Panc1 (cell line): Measurements from ENCODE around the gene SPECC1. TPM values are rescaled to one million over a fixed set of nuclear protein-coding genes. Genes with fewer than 3 reads are reported as not detected.

Experiments
- ATAC-seq: fragments of 200-7000 bp; cut with Tn5 transposase; 2 replicates; pipeline ENCODE4 v1.9.1; 2020; ENCODE audit warnings: mild to moderate bottlenecking, moderate library complexity
- BruUV-seq: library from RNA; stranded (reverse); fragments of 400-500 nt; replicated peaks from 2 replicates; lab custom pipeline; 2021; lab: Mats Ljungman, UMichigan
- CTCF ChIA-PET: fragments of 300-600 bp; sonication (Branson Sonifier 250); formaldehyde crosslinking; loops from one replicate; lab custom pipeline; 2022; ENCODE audit warnings: antibody characterized with exemption; lab: Charles Lee
- POLR2A ChIA-PET: fragments of 300-600 bp; sonication (Branson Sonifier 250); formaldehyde crosslinking; loops from one replicate; lab custom pipeline; 2022; ENCODE audit warnings: antibody characterized with exemption; lab: Charles Lee
- DNase-seq: peaks from one replicate; pipeline ENCODE4 v3.0.0-alpha.2; 2010; ENCODE audit warnings: low read depth, low spot score
- H3K27ac ChIP-seq: 2 replicates; pipeline ENCODE4 v1.5.1; 2011; ENCODE audit warnings: mild to moderate bottlenecking, low read length, inconsistent platforms
- H3K27me3 ChIP-seq: fragments of 200-500 bp; sonication (Bioruptor generic); 2 replicates; pipeline ENCODE4 v1.6.0; 2014; ENCODE audit warnings: low read length, inconsistent platforms; ENCODE audit not compliant: control insufficient read depth, insufficient read depth
- H3K36me3 ChIP-seq: fragments of 200-500 bp; sonication (Bioruptor generic); 2 replicates; pipeline ENCODE4 v1.5.1; 2014; ENCODE audit warnings: inconsistent platforms, mild to moderate bottlenecking, low read length, moderate library complexity; ENCODE audit not compliant: control insufficient read depth, insufficient read depth
- H3K4me1 ChIP-seq: 2 replicates; pipeline ENCODE4 v1.5.1; 2011; ENCODE audit warnings: inconsistent platforms, mild to moderate bottlenecking, low read length, moderate library complexity; ENCODE audit not compliant: control insufficient read depth, insufficient read depth
- H3K4me3 ChIP-seq, 2 experiments: 2 replicates each; pipeline ENCODE4 v1.5.1; 2011 to 2012; ENCODE audit warnings: low read depth in 2 of 2, low read length in 2 of 2, mild to moderate bottlenecking in 2 of 2, inconsistent platforms in 1 of 2, moderate library complexity in 1 of 2
- H3K9me3 ChIP-seq: fragments of 200-500 bp; sonication (Bioruptor generic); 2 replicates; pipeline ENCODE4 v1.5.1; 2014; ENCODE audit warnings: low read depth, mild to moderate bottlenecking, inconsistent platforms, low read length, moderate library complexity; ENCODE audit not compliant: control insufficient read depth, insufficient read depth
- POLR2AphosphoS5 ChIP-seq: IDR thresholded peaks from 2 replicates; pipeline ENCODE4 v1.6.1; 2012; ENCODE audit warnings: mild to moderate bottlenecking, low read depth, low read length, moderate library complexity
- SIN3A ChIP-seq: IDR thresholded peaks from 2 replicates; pipeline ENCODE4 v1.6.1; 2012; ENCODE audit warnings: low read depth, mild to moderate bottlenecking, low read length, moderate library complexity, borderline replicate concordance; ENCODE audit not compliant: insufficient read depth
- TCF7L2 ChIP-seq: IDR thresholded peaks from 2 replicates; pipeline ENCODE4 v1.6.1; 2011; ENCODE audit warnings: mild to moderate bottlenecking, low read depth, low read length, inconsistent platforms
- in situ Hi-C: cut with HindIII; loops from 2 replicates; pipeline ENCODE4 v1.10.0; 2016; ENCODE audit warnings: low sequenced_read_pairs, low pct_unique_long_range_greater_than_20kb
- intact Hi-C: fragments of 100-400 bp; cut with micrococcal nuclease; formaldehyde crosslinking; loops from one replicate; pipeline ENCODE4 v1.10.0; 2022; ENCODE audit not compliant: unreplicated experiment
- total RNA-seq: library from RNA; stranded (reverse); gene quantifications from one replicate; pipeline ENCODE4 v1.2.1, GENCODE V29; 2021; ENCODE audit not compliant: unreplicated experiment
- TF ChIP-seq, protein P1 (sequence below), 2 experiments: IDR thresholded peaks; 2 replicates each; pipeline ENCODE4 v1.6.1; 2011 to 2012; ENCODE audit warnings: low read depth in 2 of 2, control low read depth in 1 of 2, low read length in 1 of 2, mild to moderate bottlenecking in 1 of 2, moderate library complexity in 1 of 2; ENCODE audit not compliant: insufficient read depth in 1 of 2
- TF ChIP-seq, protein P2 (sequence below): fragments of 450-650 bp; IDR thresholded peaks from 2 replicates; pipeline ENCODE4 v1.5.1; 2017; ENCODE audit warnings: mild to moderate bottlenecking

SPECC1 gene
- total RNA-seq, 1 experiment from 2014 or later, result 80.8 TPM

DNA sequence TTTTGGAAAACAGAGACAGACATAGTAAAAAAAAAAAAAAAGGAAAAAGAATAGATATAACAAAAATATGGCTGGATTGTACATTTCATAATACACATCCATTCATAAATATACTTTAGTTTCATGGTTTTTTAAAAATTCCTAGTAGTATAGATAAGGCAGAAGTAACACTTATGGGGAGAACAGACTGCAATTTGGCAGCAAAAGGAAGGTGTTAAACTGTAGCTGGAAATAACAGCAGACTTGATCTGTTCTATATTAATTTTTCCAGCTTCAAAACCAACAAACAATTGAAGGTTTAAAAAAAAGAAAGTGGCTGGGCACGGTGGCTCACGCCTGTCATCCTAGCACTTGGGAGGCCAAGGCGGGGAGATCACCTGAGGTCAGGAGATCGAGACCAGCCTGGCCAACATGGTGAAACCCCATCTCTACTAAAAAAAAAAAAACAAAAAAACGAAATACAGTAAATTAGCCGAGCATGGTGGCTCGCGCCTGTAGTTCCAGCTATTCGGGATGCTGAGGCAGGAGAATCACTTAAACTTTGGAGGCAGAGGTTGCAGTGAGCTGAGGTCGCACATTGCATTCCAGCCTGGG, 191.8 kb downstream of the SPECC1 start:
- Histone ChIP-seq H3K27ac (no peak overlapping the region; the same call in 1 of the 2 replicates), H3K27me3 (no peaks in the 10 kb centered on the region), H3K36me3 (no peaks in the 10 kb centered on the region), H3K4me3 (no peak overlapping the region), H3K4me1 (peaks cover 25% of the 10 kb centered on the region), H3K9me3 (peaks cover 7% of the 10 kb centered on the region; the same call in 1 of the 2 replicates)
- ATAC-seq (no peak), DNase-seq (no peak)
- ChIA-PET CTCF (no interaction called here), POLR2A (no interaction called here)
- BruUV-seq, result no TSS peak
- in situ Hi-C loops, result no loop called here
- intact Hi-C loops, result no loop called here
- TF ChIP-seq TCF7L2 (no peak), SIN3A (no peak), POLR2AphosphoS5 (no peak)
- TF ChIP-seq, protein P1, sequence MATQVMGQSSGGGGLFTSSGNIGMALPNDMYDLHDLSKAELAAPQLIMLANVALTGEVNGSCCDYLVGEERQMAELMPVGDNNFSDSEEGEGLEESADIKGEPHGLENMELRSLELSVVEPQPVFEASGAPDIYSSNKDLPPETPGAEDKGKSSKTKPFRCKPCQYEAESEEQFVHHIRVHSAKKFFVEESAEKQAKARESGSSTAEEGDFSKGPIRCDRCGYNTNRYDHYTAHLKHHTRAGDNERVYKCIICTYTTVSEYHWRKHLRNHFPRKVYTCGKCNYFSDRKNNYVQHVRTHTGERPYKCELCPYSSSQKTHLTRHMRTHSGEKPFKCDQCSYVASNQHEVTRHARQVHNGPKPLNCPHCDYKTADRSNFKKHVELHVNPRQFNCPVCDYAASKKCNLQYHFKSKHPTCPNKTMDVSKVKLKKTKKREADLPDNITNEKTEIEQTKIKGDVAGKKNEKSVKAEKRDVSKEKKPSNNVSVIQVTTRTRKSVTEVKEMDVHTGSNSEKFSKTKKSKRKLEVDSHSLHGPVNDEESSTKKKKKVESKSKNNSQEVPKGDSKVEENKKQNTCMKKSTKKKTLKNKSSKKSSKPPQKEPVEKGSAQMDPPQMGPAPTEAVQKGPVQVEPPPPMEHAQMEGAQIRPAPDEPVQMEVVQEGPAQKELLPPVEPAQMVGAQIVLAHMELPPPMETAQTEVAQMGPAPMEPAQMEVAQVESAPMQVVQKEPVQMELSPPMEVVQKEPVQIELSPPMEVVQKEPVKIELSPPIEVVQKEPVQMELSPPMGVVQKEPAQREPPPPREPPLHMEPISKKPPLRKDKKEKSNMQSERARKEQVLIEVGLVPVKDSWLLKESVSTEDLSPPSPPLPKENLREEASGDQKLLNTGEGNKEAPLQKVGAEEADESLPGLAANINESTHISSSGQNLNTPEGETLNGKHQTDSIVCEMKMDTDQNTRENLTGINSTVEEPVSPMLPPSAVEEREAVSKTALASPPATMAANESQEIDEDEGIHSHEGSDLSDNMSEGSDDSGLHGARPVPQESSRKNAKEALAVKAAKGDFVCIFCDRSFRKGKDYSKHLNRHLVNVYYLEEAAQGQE (IDR thresholded peaks at IDR 0.05; ENCODE audit: insufficient read depth in 1 of 2, low read depth in 2 of 2, low read length in 1 of 2), result no peak
- TF ChIP-seq, protein P2, sequence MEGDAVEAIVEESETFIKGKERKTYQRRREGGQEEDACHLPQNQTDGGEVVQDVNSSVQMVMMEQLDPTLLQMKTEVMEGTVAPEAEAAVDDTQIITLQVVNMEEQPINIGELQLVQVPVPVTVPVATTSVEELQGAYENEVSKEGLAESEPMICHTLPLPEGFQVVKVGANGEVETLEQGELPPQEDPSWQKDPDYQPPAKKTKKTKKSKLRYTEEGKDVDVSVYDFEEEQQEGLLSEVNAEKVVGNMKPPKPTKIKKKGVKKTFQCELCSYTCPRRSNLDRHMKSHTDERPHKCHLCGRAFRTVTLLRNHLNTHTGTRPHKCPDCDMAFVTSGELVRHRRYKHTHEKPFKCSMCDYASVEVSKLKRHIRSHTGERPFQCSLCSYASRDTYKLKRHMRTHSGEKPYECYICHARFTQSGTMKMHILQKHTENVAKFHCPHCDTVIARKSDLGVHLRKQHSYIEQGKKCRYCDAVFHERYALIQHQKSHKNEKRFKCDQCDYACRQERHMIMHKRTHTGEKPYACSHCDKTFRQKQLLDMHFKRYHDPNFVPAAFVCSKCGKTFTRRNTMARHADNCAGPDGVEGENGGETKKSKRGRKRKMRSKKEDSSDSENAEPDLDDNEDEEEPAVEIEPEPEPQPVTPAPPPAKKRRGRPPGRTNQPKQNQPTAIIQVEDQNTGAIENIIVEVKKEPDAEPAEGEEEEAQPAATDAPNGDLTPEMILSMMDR, result no peak

DNA sequence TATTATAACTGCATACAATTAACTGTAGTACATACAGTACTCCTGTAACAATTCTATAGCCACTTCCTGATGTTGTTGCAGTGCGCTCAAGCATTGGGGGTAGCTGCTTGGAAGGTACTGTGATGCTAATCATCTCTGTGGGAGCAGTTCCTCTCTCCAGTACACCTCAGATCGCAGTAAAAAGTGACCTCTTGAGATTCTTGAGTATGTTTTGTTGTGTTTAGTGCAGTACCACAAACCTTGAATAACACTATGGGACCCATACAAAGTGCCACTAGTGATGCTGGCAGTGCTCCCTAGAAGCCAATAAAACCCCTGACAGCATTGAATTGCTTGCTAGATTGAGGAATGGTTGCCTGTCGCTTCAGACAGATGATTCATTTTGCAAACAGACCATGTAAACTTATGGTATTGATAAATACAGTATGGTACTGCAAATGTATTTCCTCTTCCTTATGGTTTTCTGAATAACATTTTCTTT, 193.0 kb downstream of the SPECC1 start:
- Histone ChIP-seq H3K27me3 (no peaks in the 10 kb centered on the region), H3K36me3 (no peaks in the 10 kb centered on the region; the same call in 1 of the 2 replicates), H3K9me3 (no peaks in the 10 kb centered on the region), H3K4me1 (peaks cover 31% of the 10 kb centered on the region), H3K27ac (no peak overlapping the region), H3K4me3 (no peak overlapping the region)
- ATAC-seq (peak; percentile 77), DNase-seq (no peak)
- no TSS peak for BruUV-seq
- ChIA-PET CTCF (no interaction called here), POLR2A (no interaction called here)
- in situ Hi-C loops (no loop called here), intact Hi-C loops (no loop called here)
- TF ChIP-seq TCF7L2, result no peak
- TF ChIP-seq, protein P1 (IDR thresholded peaks at IDR 0.05; ENCODE audit: insufficient read depth in 1 of 2, low read depth in 2 of 2, low read length in 1 of 2), result no peak
- TF ChIP-seq SIN3A, result no peak
- no peak for TF ChIP-seq POLR2AphosphoS5
- TF ChIP-seq, protein P2, result no peak
